Colonic mucosa (tissue), 4 donors: ENCODE data around the gene RNF149. TPM values are rescaled to one million over a fixed set of nuclear protein-coding genes. Genes with fewer than 3 reads are reported as not detected.

ENCODE experiments used
- DNase-seq: peaks from one replicate; pipeline ENCODE4 v3.0.0-alpha.2; 2020
- H3K27ac ChIP-seq: fragments of 200-600 bp; one replicate; pipeline ENCODE4 v1.8.0; 2021
- H3K27me3 ChIP-seq: fragments of 200-600 bp; one replicate; pipeline ENCODE4 v1.8.0; 2021
- H3K36me3 ChIP-seq: fragments of 200-600 bp; one replicate; pipeline ENCODE4 v1.8.0; 2021
- H3K4me1 ChIP-seq: fragments of 200-600 bp; one replicate; pipeline ENCODE4 v1.8.0; 2021; ENCODE audit warnings: mild to moderate bottlenecking
- H3K4me3 ChIP-seq: fragments of 200-600 bp; one replicate; pipeline ENCODE4 v1.8.0; 2021
- H3K9ac ChIP-seq, 2 donors: one replicate each; pipeline ENCODE4 v1.7.0; 2013; ENCODE audit warnings: control low read depth in 2 of 2, low read depth in 2 of 2, low read length in 2 of 2
- H3K9me3 ChIP-seq: fragments of 200-600 bp; one replicate; pipeline ENCODE4 v1.8.0; 2021
- CTCF ChIP-seq: fragments of 200-600 bp; IDR thresholded peaks from one replicate; pipeline ENCODE4 v1.8.0; 2022; ENCODE audit warnings: antibody characterized with exemption, mild to moderate bottlenecking
- intact Hi-C: fragments of 100-400 bp; cut with DNase I; formaldehyde crosslinking; loops from one replicate; pipeline ENCODE4 v1.14.1; 2022
- total RNA-seq, 2 donors: library from RNA; stranded (reverse); fragmentation: NEBNext Ultra II Directional in 1 of 2; extraction: Animal tissue kit (Norgen Biotek cat#: 25700) in 1 of 2; gene quantifications; one replicate each; pipeline ENCODE4 v1.2.1, GENCODE V29; 2021
- donor health status: healthy.
- donor health status: DM: no; HTN: no; CAD: no.
- donor health status: DM: no; HTN: no; CAD: no.

RNF149 gene
- total RNA-seq, 2 donors from 2014 or later = 39.6 to 54.8 TPM

- no peaks in the 10 kb centered on the region for H3K4me1 ChIP-seq
- TF ChIP-seq CTCF = no peak
- DNase-seq = no peak
- no peaks in the 10 kb centered on the region for H3K9me3 ChIP-seq
- intact Hi-C loops = no loop called here
- no peak overlapping the region for H3K9ac ChIP-seq
- no peak overlapping the region for H3K4me3 ChIP-seq
- H3K27me3 ChIP-seq = no peaks in the 10 kb centered on the region
- peak overlapping the region; percentile 48 for H3K27ac ChIP-seq
- H3K36me3 ChIP-seq = no peaks in the 10 kb centered on the region
These were observed 3.2 kb upstream of the RNF149 start for GRCh38 chr2:101311696-101312017.

- Histone ChIP-seq H3K27me3 (no peaks in the 10 kb centered on the region), H3K9me3 (no peaks in the 10 kb centered on the region), H3K27ac (peak overlapping the region; percentile 48), H3K4me1 (no peaks in the 10 kb centered on the region), H3K9ac (no peak overlapping the region), H3K36me3 (no peaks in the 10 kb centered on the region), H3K4me3 (no peak overlapping the region)
- intact Hi-C loops = no loop called here
- TF ChIP-seq CTCF = no peak
- DNase-seq = no peak
These were observed 2.6 kb upstream of the RNF149 start for GRCh38 chr2:101310834-101311695.

- Histone ChIP-seq H3K27ac (peak overlapping the region; percentile 91), H3K4me1 (no peaks in the 10 kb centered on the region), H3K9ac (no peak overlapping the region), H3K36me3 (no peaks in the 10 kb centered on the region), H3K4me3 (no peak overlapping the region), H3K27me3 (no peaks in the 10 kb centered on the region), H3K9me3 (no peaks in the 10 kb centered on the region)
- no peak for DNase-seq
- intact Hi-C loops = no loop called here
- TF ChIP-seq CTCF = no peak
These were observed 1.8 kb upstream of the RNF149 start for GRCh38 chr2:101310090-101310833.

GRCh38 chr2:101307950-101308431 lies 510 bp downstream of the RNF149 start:
- peak; percentile 39 for DNase-seq
- H3K4me1 ChIP-seq = no peaks in the 10 kb centered on the region
- no peak for TF ChIP-seq CTCF
- H3K27me3 ChIP-seq = no peaks in the 10 kb centered on the region
- intact Hi-C loops = no loop called here
- peak overlapping the region; percentile 89 to 96 for H3K9ac ChIP-seq
- peak overlapping the region; percentile 85 for H3K4me3 ChIP-seq
- no peaks in the 10 kb centered on the region for H3K9me3 ChIP-seq
- no peaks in the 10 kb centered on the region for H3K36me3 ChIP-seq
- peak overlapping the region; percentile 91 for H3K27ac ChIP-seq

DNA sequence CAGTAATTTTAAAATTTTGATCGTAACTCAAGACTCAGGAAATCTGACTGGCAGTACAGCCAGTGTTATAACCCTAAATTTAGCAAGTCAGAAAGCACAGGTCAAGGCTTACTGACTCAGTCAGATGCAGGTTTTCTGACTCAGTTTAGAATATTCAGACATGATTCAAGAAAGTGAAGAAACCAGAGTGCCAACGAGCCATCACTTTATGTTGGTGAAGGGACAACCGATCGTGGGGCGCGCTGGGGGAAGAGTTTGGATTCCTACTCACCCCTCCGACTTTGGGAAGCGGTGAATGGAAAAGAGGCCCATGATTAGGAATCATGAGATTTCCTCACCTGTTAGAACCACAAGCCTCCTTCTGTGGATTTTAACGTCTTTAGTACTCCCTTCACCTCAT lies 998 bp downstream of the RNF149 start:
- DNase-seq = no peak
- Histone ChIP-seq H3K9me3 (no peaks in the 10 kb centered on the region), H3K9ac (peak overlapping the region; percentile 89 to 96), H3K27me3 (no peaks in the 10 kb centered on the region), H3K36me3 (no peaks in the 10 kb centered on the region), H3K4me3 (peak overlapping the region; percentile 85), H3K4me1 (no peaks in the 10 kb centered on the region), H3K27ac (peak overlapping the region; percentile 91)
- TF ChIP-seq CTCF = no peak
- intact Hi-C loops = no loop called here
